Endothelial cell of umbilical vein (primary cell): ENCODE measurements around the gene ARHGEF7.

Experiments
- EZH2 ChIP-seq: IDR thresholded peaks from 2 replicates; pipeline ENCODE4 v1.6.1; 2012; ENCODE audit warnings: borderline replicate concordance, low read depth, mild to moderate bottlenecking, moderate library complexity, low read length, inconsistent platforms; ENCODE audit not compliant: severe bottlenecking
- GATA2 ChIP-seq: IDR thresholded peaks from 2 replicates; pipeline ENCODE4 v1.7.0; 2011; ENCODE audit warnings: low read depth, mild to moderate bottlenecking, moderate library complexity, mixed read lengths, low read length; ENCODE audit not compliant: insufficient read length, insufficient read depth
- POLR2A ChIP-seq: IDR thresholded peaks from 2 replicates; pipeline ENCODE4 v1.6.1; 2012; ENCODE audit warnings: low read depth, mild to moderate bottlenecking, control low read depth, low read length
- POLR2AphosphoS5 ChIP-seq: IDR thresholded peaks from 2 replicates; pipeline ENCODE4 v1.6.1; 2012; ENCODE audit warnings: low read depth, mild to moderate bottlenecking, control low read depth, low read length, moderate library complexity; ENCODE audit not compliant: insufficient read depth
- TF ChIP-seq, protein P1 (sequence below), 2 donors: IDR thresholded peaks; 1 replicate in 1 of 2; 2 replicates in 1 of 2; pipeline ENCODE4 v1.5.1; 2011; ENCODE audit warnings: low read length in 2 of 2, mild to moderate bottlenecking in 2 of 2, moderate library complexity in 2 of 2, control low read depth in 1 of 2, inconsistent platforms in 1 of 2, low read depth in 1 of 2; ENCODE audit not compliant: insufficient read depth in 1 of 2; ENCODE audit errors: extremely low read depth in 1 of 2

DNA sequence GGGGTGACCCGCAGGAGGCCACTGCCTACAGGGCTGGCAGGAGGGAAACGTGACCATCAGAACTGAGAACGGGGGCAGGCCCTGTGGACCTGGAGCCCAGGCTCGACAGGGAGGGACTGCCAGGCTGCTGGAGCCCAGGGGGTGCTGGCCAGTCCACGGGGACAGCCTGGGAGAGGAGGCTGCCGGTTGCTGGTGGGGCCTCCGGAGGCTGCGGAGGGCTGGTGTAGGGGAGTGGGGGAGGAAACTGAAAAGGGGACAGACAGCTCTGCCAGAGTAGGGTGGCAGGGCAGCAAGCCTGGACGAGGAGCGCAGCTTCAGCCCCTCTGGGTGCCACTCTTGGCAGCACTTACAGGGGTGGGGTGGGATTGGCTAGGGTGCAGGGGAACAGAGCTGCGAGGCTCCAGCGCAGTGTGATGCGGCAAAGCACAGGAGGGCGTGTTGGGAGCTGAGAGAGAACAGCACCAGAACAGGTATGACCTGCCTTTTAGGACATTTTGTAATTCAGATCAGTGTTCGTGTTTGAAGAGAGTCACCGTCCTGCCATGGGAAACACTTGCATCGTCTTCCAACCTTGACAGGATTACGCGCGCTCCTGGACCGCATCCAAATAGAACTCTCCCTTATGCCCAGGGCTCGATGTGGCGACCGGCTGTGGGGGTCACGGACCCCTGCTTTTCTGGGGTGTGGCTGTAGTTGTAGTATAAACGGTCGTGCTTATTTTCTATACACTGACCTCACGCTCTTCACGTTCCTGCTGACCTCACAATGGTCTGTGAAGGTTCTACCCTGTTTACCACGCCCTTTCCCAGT, 19.9 kb upstream of the ARHGEF7 start:
- TF ChIP-seq POLR2A: no peak
- TF ChIP-seq, protein P1, sequence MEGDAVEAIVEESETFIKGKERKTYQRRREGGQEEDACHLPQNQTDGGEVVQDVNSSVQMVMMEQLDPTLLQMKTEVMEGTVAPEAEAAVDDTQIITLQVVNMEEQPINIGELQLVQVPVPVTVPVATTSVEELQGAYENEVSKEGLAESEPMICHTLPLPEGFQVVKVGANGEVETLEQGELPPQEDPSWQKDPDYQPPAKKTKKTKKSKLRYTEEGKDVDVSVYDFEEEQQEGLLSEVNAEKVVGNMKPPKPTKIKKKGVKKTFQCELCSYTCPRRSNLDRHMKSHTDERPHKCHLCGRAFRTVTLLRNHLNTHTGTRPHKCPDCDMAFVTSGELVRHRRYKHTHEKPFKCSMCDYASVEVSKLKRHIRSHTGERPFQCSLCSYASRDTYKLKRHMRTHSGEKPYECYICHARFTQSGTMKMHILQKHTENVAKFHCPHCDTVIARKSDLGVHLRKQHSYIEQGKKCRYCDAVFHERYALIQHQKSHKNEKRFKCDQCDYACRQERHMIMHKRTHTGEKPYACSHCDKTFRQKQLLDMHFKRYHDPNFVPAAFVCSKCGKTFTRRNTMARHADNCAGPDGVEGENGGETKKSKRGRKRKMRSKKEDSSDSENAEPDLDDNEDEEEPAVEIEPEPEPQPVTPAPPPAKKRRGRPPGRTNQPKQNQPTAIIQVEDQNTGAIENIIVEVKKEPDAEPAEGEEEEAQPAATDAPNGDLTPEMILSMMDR (IDR thresholded peaks at IDR 0.05; ENCODE audit: extremely low read depth in 1 of 2, insufficient read depth in 1 of 2, low read depth in 1 of 2, low read length in 2 of 2): no peak
- no peak for TF ChIP-seq EZH2
- TF ChIP-seq GATA2: no peak
- TF ChIP-seq POLR2AphosphoS5: no peak
